Measurements from ENCODE around the gene CTSW.

CTSW gene

DNA sequence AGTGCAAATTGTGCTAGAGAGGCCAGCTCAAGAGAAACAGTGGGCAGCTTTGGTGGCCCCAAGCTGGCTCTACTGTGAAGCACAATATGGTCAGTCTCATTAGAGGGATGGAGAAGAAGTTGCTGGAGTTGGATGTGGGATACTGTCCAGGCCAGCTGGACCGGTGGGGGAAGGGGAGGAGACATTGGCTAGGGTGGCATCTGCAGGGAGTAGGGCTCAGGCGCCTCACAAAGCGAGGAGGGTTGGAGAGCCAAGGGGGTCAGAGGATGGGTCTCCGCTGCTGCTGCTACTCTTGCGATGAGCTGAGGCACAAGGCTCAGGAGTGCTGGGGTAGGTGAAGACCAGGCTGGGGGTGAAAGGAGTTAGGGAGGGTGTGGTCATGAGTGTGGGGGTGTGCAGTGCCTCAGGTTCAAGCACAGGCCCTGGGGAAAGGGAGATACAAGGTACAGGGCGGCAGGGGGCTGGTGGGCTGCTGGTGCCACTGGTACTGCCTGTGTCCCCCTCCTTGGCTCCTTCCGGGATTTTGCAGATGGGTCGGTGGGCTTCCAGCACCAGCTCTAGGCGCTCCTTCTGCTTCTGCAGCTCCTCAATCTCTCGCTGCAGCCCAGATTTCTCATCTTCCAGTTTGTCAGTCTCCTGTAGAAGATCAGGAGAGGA is 13.2 kb downstream of the CTSW start:
- TF ChIP-seq CTCF (IDR thresholded peaks at IDR 0.05; ENCODE audit: insufficient read depth, low read length, poor library complexity, severe bottlenecking) = no peak
- no peaks in the 10 kb centered on the region; the same call in none of the 2 replicates for H3K36me3 ChIP-seq (ENCODE audit: control insufficient read depth, insufficient read depth, low read length)
- H3K27me3 ChIP-seq (replicated peaks; ENCODE audit: control insufficient read depth, insufficient read depth, low read length) = no peaks in the 10 kb centered on the region
- no peak for DNase-seq (ENCODE audit: extremely low read depth, insufficient read length)
- peak overlapping the region; percentile 89 for H3K4me3 ChIP-seq (replicated peaks; ENCODE audit: low read depth, low read length)

DNA sequence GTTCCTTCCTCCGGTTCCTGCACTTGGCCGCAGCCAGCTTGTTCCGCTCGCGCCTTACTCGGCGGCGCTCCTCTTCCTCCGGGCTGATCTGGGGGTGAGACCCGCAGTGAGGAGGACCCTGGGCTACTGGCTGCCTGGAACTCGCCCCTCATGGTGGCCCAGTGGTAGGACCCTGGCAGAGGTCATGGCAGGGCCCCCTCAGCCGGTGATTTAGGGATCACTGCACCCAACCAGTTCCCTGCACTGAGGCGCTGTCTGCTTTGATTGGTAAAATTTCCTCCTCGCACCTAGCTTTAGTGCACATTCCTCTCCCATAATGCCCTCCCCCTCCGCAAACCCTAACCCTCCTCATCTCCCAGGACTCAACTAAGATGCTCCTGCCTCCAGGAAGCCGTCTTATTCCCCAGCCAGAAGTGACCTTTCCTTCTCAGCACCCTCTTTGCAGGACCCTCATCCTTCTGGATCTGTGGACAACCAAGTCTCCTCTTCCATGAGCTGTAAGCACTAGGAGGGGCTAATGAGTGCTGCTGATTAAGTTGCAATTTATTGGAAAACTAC is 14.5 kb downstream of the CTSW start:
- Histone ChIP-seq H3K27me3 (replicated peaks; ENCODE audit: control insufficient read depth, insufficient read depth, low read length) (no peaks in the 10 kb centered on the region), H3K4me3 (replicated peaks; ENCODE audit: low read depth, low read length) (peak overlapping the region; percentile 60), H3K36me3 (ENCODE audit: control insufficient read depth, insufficient read depth, low read length) (no peaks in the 10 kb centered on the region; the same call in none of the 2 replicates)
- no peak for DNase-seq (ENCODE audit: extremely low read depth, insufficient read length)
- no peak for TF ChIP-seq CTCF (IDR thresholded peaks at IDR 0.05; ENCODE audit: insufficient read depth, low read length, poor library complexity, severe bottlenecking)

GRCh38 chr11:65895482-65895981 is 15.9 kb downstream of the CTSW start:
- no peak for DNase-seq (ENCODE audit: extremely low read depth, insufficient read length)
- Histone ChIP-seq H3K36me3 (ENCODE audit: control insufficient read depth, insufficient read depth, low read length) (no peaks in the 10 kb centered on the region; the same call in none of the 2 replicates), H3K4me3 (replicated peaks; ENCODE audit: low read depth, low read length) (no peak overlapping the region), H3K27me3 (replicated peaks; ENCODE audit: control insufficient read depth, insufficient read depth, low read length) (no peaks in the 10 kb centered on the region)
- TF ChIP-seq CTCF (IDR thresholded peaks at IDR 0.05; ENCODE audit: insufficient read depth, low read length, poor library complexity, severe bottlenecking) = no peak

GRCh38 chr11:65896034-65896999 is 16.7 kb downstream of the CTSW start:
- DNase-seq (ENCODE audit: extremely low read depth, insufficient read length) = no peak
- TF ChIP-seq CTCF (IDR thresholded peaks at IDR 0.05; ENCODE audit: insufficient read depth, low read length, poor library complexity, severe bottlenecking) = no peak
- no peaks in the 10 kb centered on the region; the same call in none of the 2 replicates for H3K36me3 ChIP-seq (ENCODE audit: control insufficient read depth, insufficient read depth, low read length)
- H3K27me3 ChIP-seq (replicated peaks; ENCODE audit: control insufficient read depth, insufficient read depth, low read length) = no peaks in the 10 kb centered on the region
- H3K4me3 ChIP-seq (replicated peaks; ENCODE audit: low read depth, low read length) = no peak overlapping the region

DNA sequence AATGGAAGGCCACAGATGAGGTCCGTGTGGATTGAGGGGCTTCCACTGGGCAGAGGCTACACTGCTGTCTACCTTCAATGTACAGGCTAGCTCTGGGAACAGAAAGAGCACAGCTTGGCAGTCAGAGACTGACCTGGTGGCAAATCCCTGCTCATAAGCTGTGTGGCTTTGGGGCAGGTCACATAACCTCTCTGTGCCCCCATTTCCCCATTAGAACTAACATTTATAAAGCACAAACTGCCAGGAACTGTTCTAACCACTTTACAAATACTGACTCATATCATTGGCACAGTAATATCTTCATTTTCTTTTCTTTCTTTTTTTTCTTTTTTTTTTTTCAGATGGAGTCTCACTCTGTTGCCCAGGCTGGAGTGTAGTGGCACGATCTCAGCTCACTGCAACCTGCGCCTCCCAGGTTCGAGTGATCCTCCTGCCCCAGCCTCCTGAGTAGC is 17.4 kb downstream of the CTSW start:
- Histone ChIP-seq H3K36me3 (ENCODE audit: control insufficient read depth, insufficient read depth, low read length) (no peaks in the 10 kb centered on the region; the same call in none of the 2 replicates), H3K27me3 (replicated peaks; ENCODE audit: control insufficient read depth, insufficient read depth, low read length) (no peaks in the 10 kb centered on the region), H3K4me3 (replicated peaks; ENCODE audit: low read depth, low read length) (no peak overlapping the region)
- no peak for DNase-seq (ENCODE audit: extremely low read depth, insufficient read length)
- no peak for TF ChIP-seq CTCF (IDR thresholded peaks at IDR 0.05; ENCODE audit: insufficient read depth, low read length, poor library complexity, severe bottlenecking)

Measured in GM06990 (cell line).